ENCODE results near the gene TBC1D17. TPM values are rescaled to one million over a fixed set of nuclear protein-coding genes. Genes with fewer than 3 reads are reported as not detected.

Gene TBC1D17
- 3.4 and 3.9 TPM in 2 replicates for total RNA-seq

DNA sequence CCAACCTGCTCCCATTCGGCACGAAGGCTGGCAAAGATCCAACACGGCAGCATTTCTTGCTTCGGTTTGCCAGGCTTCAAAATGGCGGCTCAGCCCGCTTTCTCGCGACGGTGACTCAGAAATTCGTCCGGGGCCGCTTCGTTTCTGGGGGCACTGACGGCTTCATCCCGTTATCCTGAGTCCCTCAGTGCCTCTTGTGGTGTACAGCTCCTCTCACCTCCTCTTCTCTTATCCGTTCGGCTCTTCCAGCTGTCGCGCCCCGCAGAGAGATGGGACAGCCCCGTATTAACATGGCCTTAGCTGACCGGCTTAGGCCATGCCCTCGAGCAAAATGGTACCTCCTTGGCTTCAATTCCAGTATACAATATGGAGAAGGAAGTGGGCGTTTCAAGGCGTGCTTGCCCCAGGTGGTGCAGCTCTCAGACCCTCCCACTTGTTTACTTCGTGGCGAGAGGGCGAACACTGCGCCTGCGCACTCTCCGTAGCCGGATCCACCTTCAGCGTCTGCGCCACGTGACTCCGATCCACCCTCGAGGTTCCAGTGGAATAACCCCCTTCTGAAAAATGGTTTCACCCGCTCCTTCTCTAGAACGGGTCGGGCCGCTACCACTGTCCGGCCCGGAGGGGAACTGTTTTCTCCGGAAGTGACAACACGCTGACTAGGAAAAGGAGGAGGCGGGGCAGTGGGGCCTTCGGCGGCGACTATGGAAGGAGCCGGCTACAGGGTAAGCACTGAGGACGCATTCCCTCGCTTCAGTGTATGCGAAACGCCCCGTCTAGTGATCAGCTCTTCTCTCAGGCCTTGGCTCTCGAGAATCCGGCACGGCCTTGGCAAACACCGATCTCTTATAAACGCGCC is at the start of gene TBC1D17, which contains the start of gene AKT1S1:
TSS of gene TBC1D17 (plus strand) at position 683 of the 859 bp plus-strand sequence. CDS start at position 705, 22 bp downstream.
TSS of gene AKT1S1 (minus strand) at position 336 of the 859 bp plus-strand sequence. CDS start 4,060 bp downstream, outside the sequence.

DNA sequence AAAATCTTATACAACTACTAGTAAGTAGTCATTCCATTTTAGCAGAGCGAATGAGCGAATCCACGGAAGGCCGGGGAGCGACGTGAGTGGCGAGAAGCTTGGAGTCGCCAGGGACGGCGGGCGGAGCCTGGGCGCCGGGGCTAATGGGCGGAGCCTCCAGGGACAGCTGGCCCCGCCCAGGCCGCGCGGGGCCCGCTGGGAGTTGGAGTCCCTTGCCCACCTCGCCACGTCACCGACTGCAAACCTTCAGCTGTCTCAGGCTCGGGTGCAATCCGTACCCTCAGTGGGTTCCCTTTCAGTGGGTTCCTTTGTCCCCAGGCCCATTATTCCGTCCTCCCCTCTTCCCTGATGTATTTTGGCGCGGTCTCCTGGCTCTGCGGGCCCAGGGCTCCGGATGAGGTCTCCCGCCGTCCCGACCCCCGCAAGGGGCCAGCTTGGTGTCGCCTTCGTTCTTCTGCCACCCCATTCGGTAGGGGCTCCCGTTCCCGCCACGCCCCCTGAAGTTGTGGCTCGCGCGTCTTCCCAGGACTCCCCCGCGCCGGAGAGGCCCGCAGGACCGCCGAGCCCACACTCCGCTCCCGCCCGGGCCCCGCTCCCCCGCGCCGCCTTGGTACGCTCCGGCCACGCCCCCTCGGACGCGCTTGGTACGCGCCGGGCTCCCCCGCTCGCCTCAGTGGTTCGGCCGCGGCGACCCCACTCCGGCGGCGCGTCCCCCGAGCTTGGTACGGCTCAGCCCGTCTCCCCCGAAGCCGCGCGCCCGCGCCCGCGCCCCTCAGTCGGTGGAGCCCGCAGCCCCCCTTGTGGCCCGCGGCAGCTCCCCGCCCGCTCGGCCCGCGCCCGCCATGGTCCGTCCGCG is 26.8 kb upstream of the TBC1D17 start, which contains the start of gene PTOV1:
TSS of gene PTOV1 (plus strand) at position 673 of the 856 bp plus-strand sequence.

DNA sequence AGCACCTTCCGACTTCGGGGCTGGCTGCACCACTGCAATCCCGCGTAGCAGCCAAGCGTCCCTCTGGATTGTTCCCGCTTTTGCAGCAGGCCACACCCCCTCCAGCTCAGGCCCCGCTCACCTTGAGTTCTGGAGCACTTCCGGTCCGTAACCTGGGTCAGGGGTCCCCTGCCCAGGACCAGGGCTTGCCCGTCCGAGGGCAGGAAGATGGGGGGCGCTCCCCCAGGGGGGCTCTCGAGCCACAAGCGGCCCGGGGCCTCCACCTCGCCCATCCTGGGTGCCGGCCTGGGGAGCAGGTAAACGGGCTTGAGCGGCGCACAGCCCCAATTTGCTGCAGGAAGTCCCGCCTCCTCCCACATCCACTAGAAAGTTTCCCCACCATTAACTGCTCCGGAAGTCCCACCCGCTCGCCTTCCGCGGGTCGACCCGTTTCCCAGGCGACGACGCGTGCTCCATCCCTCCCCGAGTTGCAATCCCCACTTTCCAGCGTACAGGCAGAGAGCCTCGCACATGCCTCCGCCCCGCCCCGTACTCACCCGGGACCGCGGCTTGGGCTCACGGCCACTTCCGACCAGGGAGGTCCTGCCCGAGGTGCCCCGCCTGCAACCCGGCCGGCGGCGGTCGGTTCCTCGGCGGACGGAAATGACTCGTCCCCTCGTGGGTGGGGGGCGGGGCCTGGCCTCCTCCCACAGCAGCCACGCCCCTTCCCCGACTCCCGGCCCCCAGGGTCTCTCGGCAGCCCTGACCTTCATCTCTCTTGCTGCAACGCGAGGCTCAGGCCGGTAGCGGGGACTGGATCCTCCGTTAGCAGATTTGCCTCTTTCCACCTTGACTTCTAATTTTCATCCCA is 10.3 kb upstream of the TBC1D17 start, which contains the start of gene PNKP:
TSS of gene PNKP (minus strand) at position 644 of the 850 bp plus-strand sequence. CDS start at position 272, 372 bp downstream.

DNA sequence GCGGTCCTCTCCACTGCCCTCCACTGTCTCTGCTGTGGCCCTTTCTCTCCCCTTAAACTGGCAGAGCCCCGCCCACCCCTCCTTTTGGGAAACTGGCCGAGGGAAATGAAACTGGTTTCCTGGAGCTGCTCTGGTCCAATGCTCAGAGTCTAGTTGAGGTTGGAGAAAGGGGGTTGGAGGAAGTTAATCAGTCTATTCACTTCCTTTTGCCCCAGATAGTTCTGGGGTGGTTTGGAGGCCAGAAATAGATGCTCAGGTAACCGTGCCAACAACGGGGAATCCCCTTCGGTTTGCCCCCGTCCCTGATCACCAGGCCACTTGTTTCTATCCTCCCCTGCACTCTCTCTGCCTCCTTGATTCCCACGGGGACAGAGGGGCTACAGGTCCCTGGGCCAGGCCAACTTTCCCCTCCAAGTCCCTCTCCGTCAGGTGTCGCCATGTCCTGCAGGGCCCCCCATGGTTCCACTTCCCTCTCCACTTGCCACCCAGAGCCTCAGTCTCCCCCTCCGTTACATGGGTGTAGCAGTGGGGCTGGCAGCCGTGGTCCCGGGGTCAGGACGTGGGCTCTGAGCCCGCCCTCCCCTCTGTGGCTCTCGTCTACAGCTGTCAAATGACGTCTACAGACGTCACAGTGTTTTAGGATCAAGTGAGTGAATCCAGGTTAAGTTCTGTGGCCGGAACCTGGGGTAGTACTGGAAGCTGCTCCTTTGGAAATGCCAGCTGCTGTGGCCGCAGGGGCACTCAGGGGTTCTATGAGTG is 19.5 kb downstream of the TBC1D17 start, which contains the start of gene IL4I1:
TSS of gene IL4I1 (minus strand) at position 25 of the 759 bp plus-strand sequence. CDS start 727 bp downstream, outside the sequence.

DNA sequence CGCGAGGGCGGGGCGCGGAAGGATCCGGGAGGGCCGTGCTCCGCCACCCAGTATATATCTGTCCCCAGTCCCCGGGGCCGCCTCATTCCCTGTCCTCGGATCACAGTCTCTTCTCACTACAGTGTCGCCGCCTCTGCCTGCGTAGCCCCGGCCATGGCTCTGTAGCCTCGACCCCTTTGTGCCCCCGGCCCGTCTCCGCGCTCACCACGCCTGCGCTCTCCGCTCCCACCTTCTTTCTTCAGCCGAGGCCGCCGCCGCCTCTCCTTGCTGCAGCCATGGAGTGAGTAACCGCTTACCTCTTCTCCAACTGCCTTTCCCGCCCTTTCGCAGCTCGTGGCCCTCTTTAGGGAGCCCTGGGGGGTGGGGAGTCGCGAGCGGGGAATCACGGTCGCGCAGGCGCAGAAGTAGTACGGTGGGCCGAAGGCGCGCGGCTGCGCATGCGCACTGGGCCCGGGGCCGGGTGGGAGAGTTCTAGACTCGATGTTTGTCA is 51.7 kb downstream of the TBC1D17 start, which contains the start of the genes ATF5 and NUP62:
TSS of gene ATF5 (plus strand) at position 85 of the 490 bp plus-strand sequence. CDS start 1,646 bp downstream, outside the sequence.
TSS of gene NUP62 (minus strand) at position 384 of the 490 bp plus-strand sequence. CDS start 19,697 bp downstream, outside the sequence.

Other genes starting within 250 kb of the TBC1D17 start
- gene RRAS, start 237.6 kb upstream of the TBC1D17 start, total RNA-seq, result 22.8 and 34.9 TPM in 2 replicates
- gene SCAF1, start 235.5 kb upstream of the TBC1D17 start, total RNA-seq, result 14.2 and 16.4 TPM in 2 replicates
- 98.1 and 111 TPM in 2 replicates for gene IRF3, start 211.8 kb upstream of the TBC1D17 start, total RNA-seq
- gene BCL2L12, start 211.8 kb upstream of the TBC1D17 start, total RNA-seq, result 2.4 and 3.8 TPM in 2 replicates
- 264 and 577 TPM in 2 replicates for gene PRMT1, start 200.4 kb upstream of the TBC1D17 start, total RNA-seq
- gene ADM5, start 188.1 kb upstream of the TBC1D17 start, total RNA-seq, result 0.64 and 0.72 TPM in 2 replicates
- 1.4 and 1.9 TPM in 2 replicates for gene CPT1C, start 186.6 kb upstream of the TBC1D17 start, total RNA-seq
- gene TSKS, start 114.4 kb upstream of the TBC1D17 start, total RNA-seq, result not detected in 2 replicates
- 39.2 and 39.5 TPM in 2 replicates for gene AP2A1, start 110.7 kb upstream of the TBC1D17 start, total RNA-seq
- gene FUZ, start 64.4 kb upstream of the TBC1D17 start, total RNA-seq, result 8.5 and 22.9 TPM in 2 replicates
- 14.0 and 15.6 TPM in 2 replicates for gene MED25, start 59.4 kb upstream of the TBC1D17 start, total RNA-seq
- 24.7 and 38.1 TPM in 2 replicates for gene PTOV1, start 26.5 kb upstream of the TBC1D17 start, total RNA-seq
- gene PNKP, start 10.1 kb upstream of the TBC1D17 start, total RNA-seq, result 31.5 and 34.7 TPM in 2 replicates
- gene AKT1S1, start 347 bp upstream of the TBC1D17 start, total RNA-seq, result 2.8 and 5.3 TPM in 2 replicates
- 0.21 and 4.8 TPM in 2 replicates for gene IL4I1, start 19.2 kb downstream of the TBC1D17 start, total RNA-seq
- gene ATF5, start 51.5 kb downstream of the TBC1D17 start, total RNA-seq, result 1.3 and 3.4 TPM in 2 replicates
- gene NUP62, start 51.8 kb downstream of the TBC1D17 start, total RNA-seq, result 19.8 and 20.2 TPM in 2 replicates
- not detected in 2 replicates for gene SIGLEC11, start 83.5 kb downstream of the TBC1D17 start, total RNA-seq
- gene VRK3, start 147.7 kb downstream of the TBC1D17 start, total RNA-seq, result 19.8 and 21.3 TPM in 2 replicates
- gene ZNF473, start 148.3 kb downstream of the TBC1D17 start, total RNA-seq, result 4.6 and 11.7 TPM in 2 replicates